Pulmonary artery endothelial cell (primary cell): ENCODE measurements around the gene WDR86. TPM values are rescaled to one million over a fixed set of nuclear protein-coding genes. Genes with fewer than 3 reads are reported as not detected.

Source experiments
- DNase-seq: peaks from one replicate; pipeline ENCODE4 v3.0.0-alpha.2; 2011; ENCODE audit warnings: low read depth, low spot score
- total RNA-seq: library from RNA; depleted of rRNA; stranded (reverse); fragments of >200 nt; gene quantifications from 2 replicates; pipeline ENCODE4 v1.2.3, GENCODE V29; 2014

WDR86 gene
- total RNA-seq, 1 donor from 2014 or later: not detected

GRCh38 chr7:151392002-151392401 is 17.8 kb downstream of the WDR86 start:
- DNase-seq: no peak

- DNase-seq: no peak
Measured at GRCh38 chr7:151391358-151391730, 18.5 kb downstream of the WDR86 start.

DNA sequence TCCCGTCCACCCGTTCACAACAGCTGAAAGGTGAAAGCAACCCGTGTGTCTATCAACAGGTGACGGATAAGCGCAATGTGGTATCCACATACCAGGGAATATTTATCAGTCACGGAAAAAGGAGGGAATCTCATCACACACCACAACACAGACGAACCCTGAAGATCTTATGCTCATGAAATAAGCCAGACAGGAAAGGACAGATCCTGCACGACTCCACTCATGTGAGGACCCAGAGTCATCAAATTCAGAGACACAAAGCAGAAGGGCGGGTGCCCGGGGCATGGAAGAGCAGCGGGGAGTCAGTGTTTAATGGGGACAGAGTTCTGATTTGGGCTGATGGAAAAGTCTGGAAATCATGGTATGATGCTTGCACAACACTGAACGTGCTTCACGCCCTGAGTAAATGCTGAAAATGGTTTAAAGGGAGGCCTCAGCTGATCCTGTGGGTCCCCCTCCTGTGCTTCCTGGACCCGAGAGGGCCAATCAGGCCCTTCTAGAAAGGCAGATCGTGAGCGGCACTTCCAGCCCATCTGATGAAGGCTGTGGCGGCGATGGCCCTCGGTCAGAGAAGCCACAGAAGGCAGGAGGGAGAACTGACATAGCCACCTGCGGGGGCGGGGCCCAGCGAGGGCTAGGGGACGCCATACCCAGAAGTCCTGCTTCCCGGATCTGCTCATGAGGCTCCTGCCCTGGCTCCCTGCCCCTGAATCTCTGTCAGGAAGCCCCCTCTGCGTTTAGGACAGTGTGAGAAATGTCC is 19.1 kb downstream of the WDR86 start:
- DNase-seq: no peak

DNA sequence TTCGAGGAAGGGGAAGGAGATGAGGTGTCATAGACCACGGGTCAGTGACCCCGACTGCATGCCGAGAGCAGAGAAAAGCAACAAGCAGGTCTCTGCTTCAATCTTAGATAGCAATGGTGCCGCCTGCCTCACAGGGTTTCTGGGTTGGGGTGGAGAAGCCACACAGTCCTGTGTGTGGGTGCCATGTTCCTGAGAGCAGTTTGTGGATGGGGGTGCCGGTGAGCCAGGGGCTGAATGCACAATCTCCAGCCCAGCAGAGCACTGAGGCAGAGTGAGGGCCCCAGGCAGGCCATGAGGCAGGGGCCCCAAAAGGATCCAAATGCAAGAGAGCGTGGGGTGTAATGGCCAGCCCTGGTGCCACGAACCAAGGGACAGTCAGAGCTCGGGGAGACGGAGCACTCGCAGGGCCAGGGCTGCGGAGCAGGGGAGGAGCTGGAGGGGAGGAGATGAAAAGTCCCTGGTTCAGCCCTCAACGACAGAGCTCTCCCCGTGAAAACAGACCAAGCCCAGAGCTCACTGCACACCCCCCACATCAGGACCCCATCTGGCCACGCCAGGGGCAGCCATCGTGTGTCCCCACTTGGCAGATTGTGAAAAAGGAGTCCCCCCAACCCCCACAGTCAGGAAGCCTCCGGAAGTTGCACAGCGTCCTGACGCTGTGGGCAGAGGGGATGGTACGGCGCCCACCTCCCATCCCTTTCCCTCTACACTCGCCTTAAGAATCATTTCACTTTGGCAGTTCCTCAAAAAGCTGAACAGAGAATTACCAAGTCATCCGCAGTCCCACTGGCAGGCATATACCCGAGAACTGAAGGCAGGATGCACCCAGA is 19.9 kb downstream of the WDR86 start:
- no peak for DNase-seq

GRCh38 chr7:151389096-151389767 is 20.6 kb downstream of the WDR86 start:
- DNase-seq: no peak

GRCh38 chr7:151388430-151388829 is 21.4 kb downstream of the WDR86 start:
- DNase-seq: no peak

- DNase-seq: no peak
Measured at GRCh38 chr7:151388007-151388297, 21.9 kb downstream of the WDR86 start.

GRCh38 chr7:151387161-151388006 is 22.5 kb downstream of the WDR86 start:
- DNase-seq: no peak

DNA sequence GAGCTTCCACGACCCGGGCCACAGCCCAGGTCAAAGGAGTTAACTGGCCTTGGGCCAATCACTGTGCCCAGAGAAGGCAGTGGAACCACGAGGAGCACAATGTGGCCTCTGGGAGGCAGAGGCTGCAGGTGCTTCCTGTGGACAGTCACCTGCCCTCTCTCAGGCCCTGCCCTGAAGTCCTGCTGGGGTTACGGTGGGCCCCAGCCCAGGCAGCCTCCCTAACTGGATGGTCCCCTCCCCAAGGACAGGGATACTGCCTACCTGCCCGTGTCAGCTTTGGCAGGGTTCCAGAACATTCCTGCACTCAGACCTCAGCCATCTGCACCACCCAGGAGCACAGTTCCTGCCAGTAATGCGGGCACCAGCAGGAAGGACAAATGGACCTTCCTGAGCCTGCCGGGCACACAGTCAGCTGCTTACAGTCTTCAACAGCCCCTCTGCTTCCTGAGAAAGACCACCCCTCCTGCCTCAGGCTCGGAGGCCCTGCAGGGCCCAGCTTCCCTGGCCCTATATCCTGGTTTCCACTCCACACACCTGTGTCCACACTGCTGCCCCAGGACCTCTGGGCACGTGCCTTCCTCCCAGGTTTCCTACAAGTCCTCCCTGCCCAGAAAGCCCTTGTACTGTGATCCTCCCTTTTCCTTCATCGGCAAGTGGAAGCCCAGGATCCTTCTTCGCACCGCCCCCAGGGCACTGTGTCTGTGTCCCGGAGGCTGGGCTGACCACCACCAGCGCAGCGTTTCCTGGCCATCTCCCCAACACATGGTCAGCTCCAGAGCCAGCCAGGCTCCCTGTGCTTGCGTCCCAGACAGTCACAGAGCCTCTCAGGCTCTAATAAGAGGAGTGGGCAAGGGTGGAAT is 23.3 kb downstream of the WDR86 start:
- DNase-seq: no peak

GRCh38 chr7:151385626-151386300 is 24.1 kb downstream of the WDR86 start:
- no peak for DNase-seq

DNA sequence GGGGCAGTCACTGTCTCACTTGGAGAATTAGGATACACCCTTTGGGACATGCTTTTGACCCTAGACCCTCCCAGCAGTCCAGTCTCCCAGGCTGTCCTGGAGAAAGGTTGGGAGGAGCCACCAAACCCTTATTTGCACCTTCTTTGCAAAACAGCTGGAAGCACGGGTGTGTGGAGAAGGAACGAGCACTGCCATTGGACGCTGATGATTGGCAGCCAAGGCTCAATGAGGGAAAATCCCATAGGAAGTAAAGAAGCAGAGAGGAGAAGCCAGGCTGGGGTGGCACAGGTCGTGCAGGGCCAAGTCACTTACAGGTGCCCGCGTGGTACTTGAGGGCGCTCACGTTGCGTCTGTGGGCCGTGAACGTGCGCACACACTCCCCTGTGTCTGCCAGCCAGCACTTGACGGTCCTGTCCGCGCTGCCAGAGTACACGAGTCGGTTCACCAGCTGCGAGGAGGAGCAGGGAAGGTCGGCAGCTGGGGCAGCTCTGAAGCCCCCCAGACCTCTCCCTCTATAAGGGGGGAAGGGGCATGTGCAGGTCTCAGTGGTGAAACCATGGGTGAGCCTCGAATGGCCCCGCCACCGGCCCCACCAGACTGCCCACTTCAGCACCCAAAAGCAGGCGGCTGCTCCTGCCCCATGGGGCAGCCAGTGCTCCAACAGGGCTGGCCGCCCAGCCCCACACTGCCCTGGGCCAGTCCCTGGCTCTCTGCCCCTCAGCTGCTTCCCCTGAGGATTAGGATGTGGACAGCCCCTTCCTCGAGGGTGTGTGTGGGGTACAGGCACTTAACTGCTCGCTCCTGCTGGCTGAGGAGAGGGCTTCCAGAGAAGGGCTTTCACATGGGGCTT is 24.8 kb downstream of the WDR86 start:
- no peak for DNase-seq

DNA sequence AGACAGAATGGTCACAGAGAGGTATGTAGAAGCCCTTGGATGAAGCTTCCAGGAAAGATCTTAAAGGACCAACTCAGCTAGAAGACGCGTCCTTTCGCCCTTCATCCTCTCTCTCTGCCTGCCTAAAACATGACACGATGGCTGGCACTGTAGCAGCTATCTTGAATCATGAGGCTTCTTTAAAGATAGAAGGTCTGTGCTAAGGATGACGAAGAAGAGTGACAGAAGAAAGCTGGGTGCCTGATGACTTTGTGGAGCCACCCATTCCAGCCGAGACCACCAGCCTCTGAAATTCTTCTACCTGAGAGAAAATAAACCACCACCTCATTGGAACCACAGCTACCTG is 25.5 kb downstream of the WDR86 start:
- DNase-seq: no peak

DNA sequence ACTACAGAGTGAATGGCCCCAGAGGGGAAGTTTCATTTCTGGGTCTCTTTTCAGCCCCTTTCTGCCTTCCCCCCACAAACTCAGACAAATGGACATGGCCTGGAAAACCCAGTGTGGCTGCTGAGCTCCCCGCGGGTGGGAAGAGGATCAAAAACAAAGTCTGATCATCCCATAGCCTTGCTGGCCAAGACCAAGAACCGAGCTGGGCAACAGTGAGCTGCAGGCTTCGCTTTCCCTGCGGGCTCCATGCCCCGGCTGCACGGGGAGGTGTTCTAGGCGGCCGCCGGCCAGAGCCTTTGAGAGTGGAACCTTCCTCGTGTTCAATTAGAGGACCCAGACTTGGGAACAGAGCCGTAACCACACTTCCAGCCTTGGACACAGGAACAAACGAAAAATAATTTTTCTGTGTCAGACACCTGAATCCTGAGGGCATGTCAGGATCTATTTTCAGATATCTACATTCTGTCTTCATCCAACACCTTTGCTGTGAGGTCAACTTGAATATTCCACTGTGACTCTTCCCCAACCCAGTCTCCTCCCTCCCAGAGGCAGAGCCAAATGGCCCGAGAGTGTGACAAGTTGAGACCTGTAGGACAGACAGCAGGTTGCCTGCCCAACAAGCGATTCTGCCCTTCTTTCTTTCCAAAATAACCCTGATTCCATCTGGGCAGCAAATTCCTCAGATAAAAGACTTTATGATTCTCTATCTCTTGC is 26.0 kb downstream of the WDR86 start:
- no peak for DNase-seq

DNA sequence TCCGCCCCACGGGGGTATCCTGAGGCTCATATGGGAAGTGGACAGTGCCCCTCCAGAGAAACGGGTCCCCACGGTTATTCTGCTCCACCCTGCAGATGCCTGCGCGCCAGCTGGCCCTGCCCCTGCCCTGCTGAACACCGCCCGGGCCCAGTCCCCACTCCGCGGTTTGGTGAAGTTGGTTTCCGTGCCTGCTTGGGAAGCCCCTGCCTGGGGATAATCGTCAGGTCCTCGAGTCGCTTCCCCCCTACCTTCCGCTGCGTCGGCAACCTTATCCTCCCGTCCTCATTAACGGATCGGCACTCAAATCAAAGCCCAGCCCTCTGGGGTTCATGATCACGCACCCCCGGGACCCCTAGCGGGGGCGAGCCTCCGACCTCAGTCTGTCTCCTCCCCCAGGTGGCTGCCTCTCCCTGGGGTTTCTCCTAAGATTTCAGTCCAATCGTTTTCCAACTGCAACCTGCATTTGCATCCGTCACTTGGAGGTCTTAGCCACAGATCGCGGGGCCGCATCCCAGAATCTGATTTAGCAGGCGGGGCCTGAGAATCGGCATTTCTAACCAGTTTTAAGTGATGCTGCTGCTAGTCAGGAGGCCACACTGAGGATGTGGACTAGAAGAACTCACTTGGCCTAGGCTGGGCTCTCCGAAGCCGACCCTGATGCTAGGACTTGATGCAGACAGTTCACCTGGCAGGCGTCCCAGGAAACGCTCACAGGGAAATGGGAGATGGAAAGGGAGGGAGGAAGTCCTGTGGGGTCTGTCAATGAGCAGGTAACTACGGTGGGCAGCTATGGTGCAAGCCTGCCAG is 27.6 kb downstream of the WDR86 start:
- DNase-seq: no peak

GRCh38 chr7:151381348-151382078 is 28.3 kb downstream of the WDR86 start:
- DNase-seq: no peak

DNA sequence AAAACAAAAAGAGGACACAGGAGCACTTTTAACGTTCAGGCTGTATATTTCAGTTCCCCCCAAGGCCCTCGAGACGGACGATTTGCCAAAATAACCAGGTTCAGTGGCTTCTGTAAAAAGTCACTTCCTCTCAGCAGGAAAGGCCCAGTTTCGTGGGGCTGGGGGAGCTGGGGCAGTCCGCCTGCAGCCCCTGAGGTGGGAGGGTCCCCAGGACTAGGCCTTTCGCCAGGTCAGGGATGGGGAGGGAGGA is 28.8 kb downstream of the WDR86 start:
- DNase-seq: no peak
